ENCODE results near the gene LCP2.
A peak's percentile ranks its signal among the peaks of the same experiment; 100 is the strongest.

Gene LCP2

GRCh38 chr5:170296036-170296934 lies 1.3 kb downstream of the LCP2 start:
- no peak for DNase-seq (ENCODE audit: low spot score)

- DNase-seq (ENCODE audit: low spot score), result no peak
These were observed 3.0 kb downstream of the LCP2 start for GRCh38 chr5:170294556-170294955.

DNA sequence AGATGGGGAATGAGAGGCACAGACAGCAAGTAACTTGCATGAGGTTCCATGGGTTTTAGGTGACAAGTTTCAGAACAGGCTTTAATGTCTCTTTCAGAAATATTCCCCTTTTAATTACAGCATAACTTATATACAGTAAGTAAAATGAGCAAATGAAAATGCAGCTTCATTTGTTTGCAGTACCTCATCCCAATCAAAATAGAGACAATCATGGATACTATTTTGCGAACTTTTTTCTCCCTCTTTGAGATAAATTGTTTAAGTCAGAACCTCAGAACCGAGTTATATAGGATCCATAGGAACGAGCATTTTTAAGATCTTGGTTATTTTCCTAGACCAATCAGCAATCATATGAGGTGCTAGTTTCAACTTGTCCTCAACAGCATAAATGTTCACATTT lies 3.5 kb downstream of the LCP2 start:
- DNase-seq (ENCODE audit: low spot score), result no peak

DNA sequence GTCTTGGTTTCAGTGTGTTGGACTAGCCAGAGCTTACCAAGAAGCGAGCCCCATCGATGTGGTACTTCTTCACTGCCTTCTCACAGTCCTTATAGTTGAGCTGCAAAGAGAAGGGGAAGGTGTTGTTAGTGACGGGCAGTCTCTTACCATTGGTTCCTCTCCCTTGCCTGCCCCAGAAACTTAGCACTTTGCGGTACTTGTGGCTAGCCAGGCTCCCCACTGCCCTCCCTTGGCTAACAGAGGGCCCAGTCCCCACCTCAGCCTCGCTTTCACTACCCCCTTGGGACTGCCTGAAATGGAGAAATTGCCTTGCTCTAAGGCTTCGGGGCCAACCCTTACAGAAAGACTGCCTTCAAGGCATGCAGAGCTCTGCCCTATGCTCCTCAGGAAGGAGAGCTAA lies 4.3 kb downstream of the LCP2 start:
- DNase-seq (ENCODE audit: low spot score), result no peak

DNA sequence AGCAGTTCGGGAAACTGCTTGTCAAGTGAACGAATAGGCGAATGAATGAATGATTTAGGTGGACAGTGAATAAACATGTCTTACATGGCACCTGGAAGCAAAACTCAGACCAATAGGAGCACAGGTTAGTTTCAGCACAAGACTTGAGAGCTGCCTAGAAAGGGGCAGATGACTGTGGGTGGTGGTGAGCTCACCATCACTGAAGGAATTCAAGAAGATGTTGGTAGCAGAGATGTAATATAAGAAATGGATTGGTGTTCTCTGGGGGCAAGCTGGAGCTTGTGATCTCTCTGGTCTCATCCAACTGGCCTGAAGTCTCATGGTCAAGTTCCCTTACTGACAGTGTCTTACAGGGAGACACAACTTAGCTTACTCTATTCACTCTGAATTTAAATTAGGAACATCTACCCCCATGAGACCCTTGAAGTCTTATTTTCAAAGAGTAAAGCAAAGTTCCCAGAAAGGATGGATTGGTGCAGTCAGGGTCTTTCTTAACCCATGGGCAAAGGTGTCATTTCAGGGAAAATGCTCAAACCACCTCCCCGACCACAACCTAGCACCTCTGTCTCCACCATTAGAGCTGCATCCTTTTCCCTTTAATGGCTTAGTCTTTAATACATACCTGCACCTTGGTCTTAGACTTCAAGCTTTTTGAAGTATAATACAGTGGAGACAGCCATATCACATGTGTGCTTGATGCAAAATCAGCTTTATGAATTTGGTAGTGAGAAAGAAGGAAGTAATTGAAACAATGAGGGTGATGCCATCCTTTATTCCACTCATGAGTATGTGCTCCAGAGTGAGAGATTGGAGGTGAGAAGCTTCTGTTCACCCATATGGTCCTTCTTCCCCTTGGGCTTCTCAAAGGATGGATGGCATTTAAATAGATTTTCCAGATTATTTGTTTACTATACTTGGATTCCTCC lies 5.1 kb downstream of the LCP2 start:
- DNase-seq (ENCODE audit: low spot score), result no peak

GRCh38 chr5:170290498-170290897 lies 7.1 kb downstream of the LCP2 start:
- no peak for DNase-seq (ENCODE audit: low spot score)

- no peak for DNase-seq (ENCODE audit: low spot score)
These were observed 7.8 kb downstream of the LCP2 start for GRCh38 chr5:170289764-170290163.

DNA sequence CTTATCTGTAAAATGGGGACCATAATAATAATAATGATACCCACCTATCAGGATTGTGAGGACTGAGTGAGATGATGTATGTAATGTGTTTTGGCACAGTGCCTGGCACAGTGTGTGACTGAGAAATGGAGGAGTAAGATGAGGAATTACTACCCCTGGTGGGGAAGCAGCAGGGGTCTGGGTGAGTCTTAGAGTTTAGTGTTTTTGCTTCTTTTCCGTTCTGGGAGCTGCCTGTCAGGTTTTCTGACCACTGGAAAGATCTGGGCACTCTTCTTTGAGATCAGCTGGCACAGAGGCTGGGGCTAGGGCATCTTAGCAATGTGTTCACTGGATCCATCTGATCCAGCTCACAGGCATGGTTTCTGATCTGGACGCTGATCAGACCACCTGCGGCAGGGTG lies 8.5 kb downstream of the LCP2 start:
- DNase-seq (ENCODE audit: low spot score), result no peak

GRCh38 chr5:170288551-170288950 lies 9.0 kb downstream of the LCP2 start:
- DNase-seq (ENCODE audit: low spot score), result no peak

DNA sequence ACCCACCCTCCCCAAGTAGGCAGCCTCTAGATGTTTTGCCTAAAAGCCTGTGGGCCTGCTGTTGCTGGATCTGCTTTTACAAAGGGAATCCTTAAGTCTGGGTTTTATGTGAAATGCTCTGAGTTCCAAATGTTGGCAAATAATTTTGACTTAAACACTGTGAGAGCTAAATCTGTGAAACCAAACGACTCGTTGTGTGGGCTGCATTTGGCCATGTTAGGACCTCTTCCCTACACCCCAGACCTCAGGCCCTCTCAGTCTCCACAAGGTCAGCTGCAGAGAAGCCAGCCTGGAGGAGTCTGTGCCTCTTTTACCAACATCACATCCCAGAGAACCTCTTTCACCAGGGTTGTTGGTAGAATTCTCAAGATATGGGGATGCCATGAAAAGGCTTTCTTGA lies 9.4 kb downstream of the LCP2 start:
- no peak for DNase-seq (ENCODE audit: low spot score)

- DNase-seq (ENCODE audit: low spot score), result no peak
These were observed 10.0 kb downstream of the LCP2 start for GRCh38 chr5:170287532-170287931.

GRCh38 chr5:170286386-170286925 lies 11.1 kb downstream of the LCP2 start:
- no peak for DNase-seq (ENCODE audit: low spot score)

- no peak for DNase-seq (ENCODE audit: low spot score)
These were observed 12.4 kb downstream of the LCP2 start for GRCh38 chr5:170285181-170285580.

- DNase-seq (ENCODE audit: low spot score), result no peak
These were observed 13.3 kb downstream of the LCP2 start for GRCh38 chr5:170284231-170284630.

GRCh38 chr5:170283296-170283695 lies 14.3 kb downstream of the LCP2 start:
- no peak for DNase-seq (ENCODE audit: low spot score)

DNA sequence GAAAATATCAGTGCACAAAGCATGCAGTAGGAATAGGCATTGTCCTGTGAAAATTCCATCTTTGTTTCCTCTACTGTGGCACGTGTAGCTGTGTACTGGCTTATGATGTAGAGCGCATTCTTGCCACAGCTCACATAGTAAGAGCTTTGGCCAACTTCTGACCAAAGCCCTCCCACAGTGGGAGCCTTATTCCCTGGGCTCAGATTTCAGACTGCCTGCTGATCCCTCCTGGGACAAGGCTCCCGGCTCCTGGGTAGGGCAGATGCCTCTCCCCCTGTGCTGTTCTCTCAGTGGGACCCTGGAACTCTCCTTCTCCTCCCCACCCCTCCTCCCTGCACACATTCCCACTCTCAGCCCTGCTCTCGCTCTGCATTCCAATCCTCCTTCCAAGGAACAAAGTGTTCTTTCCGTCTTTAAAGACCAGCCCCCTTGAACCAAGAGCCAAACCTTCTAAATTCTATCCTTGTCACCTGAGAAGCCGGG lies 17.5 kb downstream of the LCP2 start:
- DNase-seq (ENCODE audit: low spot score), result no peak

GRCh38 chr5:170279459-170279817 lies 18.1 kb downstream of the LCP2 start:
- no peak for DNase-seq (ENCODE audit: low spot score)

DNA sequence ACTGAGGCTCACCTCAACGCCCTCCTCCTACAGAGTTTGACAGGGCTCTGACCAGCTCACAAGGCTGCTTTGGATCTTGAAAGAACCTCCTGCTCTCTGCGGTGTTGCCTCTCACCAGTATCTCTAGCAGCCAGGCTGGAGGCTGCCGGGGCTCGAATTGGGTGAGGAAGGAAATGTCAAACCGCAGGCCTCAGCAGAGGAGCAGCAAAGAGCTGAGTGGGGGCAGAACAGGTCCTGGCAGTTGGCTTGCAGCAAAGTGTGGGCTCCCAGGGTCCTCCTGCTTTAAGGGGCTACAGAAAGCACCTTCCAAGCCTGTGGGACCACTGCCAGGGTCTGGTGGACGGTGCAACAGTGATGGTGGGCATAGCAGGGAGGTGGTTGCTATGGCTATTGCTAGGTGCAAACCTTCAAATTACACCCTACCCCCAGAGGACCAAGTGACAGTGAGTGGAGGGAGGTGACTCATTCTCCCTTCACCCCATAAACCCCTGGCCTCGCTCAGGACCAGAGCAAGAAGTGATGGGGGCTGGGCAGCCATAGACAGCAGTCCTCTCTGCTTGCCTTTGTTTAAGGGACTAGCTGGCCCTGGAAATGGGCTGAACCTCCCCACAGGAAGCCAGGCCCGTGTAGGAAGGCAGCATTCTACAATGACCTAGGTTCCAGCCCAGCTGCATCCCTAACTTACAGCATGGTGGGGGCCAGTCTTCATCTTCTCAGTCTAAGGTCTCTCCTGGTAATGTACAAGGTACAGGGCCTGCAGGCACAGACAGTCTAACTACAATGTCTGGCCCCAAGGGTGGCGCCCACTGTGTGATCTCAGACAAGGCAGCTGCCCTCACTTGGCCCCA lies 18.7 kb downstream of the LCP2 start:
- DNase-seq (ENCODE audit: low spot score), result peak; percentile 41

- no peak for DNase-seq (ENCODE audit: low spot score)
These were observed 19.7 kb downstream of the LCP2 start for GRCh38 chr5:170277867-170278281.

GRCh38 chr5:170276140-170276539 lies 21.4 kb downstream of the LCP2 start:
- no peak for DNase-seq (ENCODE audit: low spot score)

GRCh38 chr5:170275376-170275994 lies 22.1 kb downstream of the LCP2 start:
- no peak for DNase-seq (ENCODE audit: low spot score)
